Left colon (tissue), 2 donors: ENCODE measurements around the gene BCKDHB. TPM values are rescaled to one million over a fixed set of nuclear protein-coding genes. Genes with fewer than 3 reads are reported as not detected.
A peak's percentile ranks its signal among the peaks of the same experiment; 100 is the strongest.
"Not testable (repeated sequence)": the region's sequence is repeated elsewhere in the genome, so short reads cannot be mapped to it uniquely, and the experiment has no call there.

Experiments used
- ATAC-seq: fragments of 200-7000 bp; cut with Tn5 transposase; one replicate; pipeline ENCODE4 v1.9.1; 2020; ENCODE audit warnings: mild to moderate bottlenecking, moderate library complexity
- DNase-seq, 2 donors: peaks; one replicate each; pipeline ENCODE4 v3.0.0-alpha.2; 2020
- intact Hi-C, 2 donors: fragments of 100-400 bp; cut with DNase I in 1 of 2; cut with micrococcal nuclease in 1 of 2; formaldehyde crosslinking; loops; one replicate each; pipeline versions ENCODE4 v1.11.2 to v1.14.0; 2022; cut with DNase I, micrococcal nuclease
- long read RNA-seq: library from polyadenylated mRNA; unstranded; transcript quantifications from one replicate; pipeline ENCODE4 v2.0.0, GENCODE V29; 2021
- total RNA-seq, 2 donors: library from RNA; stranded (reverse); fragmentation: NEBNext Ultra II Directional; extraction: Animal tissue kit (Norgen Biotek cat#: 25700); gene quantifications; one replicate each; pipeline ENCODE4 v1.2.1, GENCODE V29; 2021
- donor health status: DM: no; HTN: no; CAD: no.
- donor health status: DM: yes; HTN: yes; CAD: no.

The BCKDHB gene
- 10 to 100 TPM; 46.8 to 48.6 TPM for total RNA-seq
- long read RNA-seq, transcript BCKDHB-201 (10 exons, 3,692 nt), result minor isoform, 13 of 81 reads
- long read RNA-seq, transcript BCKDHB-202 (11 exons, 1,514 nt), result major isoform, 51 of 81 reads
- long read RNA-seq, partial matches to known transcripts, result 6 of 81 reads
- long read RNA-seq, other reads (novel, unspliced or antisense), result 11 of 81 reads

DNA sequence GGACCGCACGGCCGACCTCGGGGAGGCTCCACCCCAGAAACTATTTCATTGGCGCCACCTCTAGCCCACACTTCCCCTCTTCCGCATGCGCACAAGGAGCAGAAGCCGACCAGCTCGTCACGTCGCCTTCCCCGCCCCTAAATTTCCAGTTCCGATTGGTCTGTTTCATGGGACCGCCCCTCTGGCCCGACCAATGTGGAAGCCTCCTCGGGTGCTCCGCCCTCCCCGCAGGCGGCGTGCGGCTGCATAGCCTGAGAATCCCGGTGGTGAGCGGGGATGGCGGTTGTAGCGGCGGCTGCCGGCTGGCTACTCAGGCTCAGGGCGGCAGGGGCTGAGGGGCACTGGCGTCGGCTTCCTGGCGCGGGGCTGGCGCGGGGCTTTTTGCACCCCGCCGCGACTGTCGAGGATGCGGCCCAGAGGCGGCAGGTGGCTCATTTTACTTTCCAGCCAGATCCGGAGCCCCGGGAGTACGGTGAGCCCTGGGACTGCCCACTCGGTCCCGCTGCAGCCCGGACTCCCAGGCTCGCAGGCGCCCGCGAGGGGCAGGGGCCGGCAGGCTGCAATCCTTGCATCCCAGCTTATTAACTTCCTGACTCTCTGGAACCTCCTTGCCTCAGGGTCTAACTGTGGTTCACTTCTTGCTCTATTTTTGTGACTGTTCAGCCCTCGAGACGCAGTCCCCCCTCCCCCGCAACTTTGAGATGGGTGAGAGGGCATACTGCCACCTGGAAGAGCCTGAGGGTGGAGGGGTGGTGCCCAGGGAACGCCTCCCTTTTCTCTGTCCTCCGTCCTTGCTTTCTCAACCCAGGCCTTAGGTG, at the start of gene BCKDHB:
TSS of gene BCKDHB (plus strand) at position 254 of the 818 bp plus-strand sequence. CDS start at position 277, 23 bp downstream.
- DNase-seq (peak; percentile 98 to 99), ATAC-seq (peak; percentile 98)
- intact Hi-C loops, result no loop called here

DNA sequence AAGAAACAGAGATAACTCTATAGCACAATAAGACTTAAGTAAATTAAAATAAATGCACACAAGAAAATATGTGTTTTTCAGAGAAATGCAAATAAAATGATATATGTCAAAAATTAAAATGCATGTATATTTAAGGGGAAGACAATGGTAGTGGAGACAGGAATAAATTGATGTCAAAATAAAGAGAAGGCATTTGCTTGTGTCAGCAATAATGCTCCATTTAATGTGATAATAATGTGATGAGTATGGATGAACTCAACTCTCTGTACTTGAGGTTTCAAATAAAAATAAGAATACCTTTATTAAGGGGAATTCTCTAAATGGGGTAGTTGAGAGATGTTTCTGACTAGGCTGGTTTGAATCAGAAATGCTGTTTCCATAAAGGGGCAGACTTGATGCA, 45.7 kb upstream of the BCKDHB start:
- ATAC-seq (no peak), DNase-seq (no peak)
- intact Hi-C loops, result no loop called here

DNA sequence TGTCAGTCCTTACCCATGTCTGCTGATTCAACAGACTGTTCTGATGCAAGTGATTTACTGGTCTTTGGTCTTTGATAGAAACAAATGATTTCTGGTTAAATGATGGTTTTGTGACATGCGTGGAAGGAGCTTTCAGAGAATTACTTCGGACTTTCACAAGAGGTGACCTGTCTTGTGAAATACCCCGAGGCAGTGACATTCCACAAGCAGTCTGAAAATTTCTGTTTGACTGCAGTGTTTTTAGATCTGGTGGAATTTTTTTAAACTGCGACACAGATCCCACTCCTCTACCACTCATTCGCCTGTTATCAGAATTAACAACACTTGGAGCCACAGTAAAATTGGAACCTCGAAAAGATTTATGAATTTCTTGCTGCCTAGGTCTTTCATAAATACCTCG, 38.3 kb upstream of the BCKDHB start:
- ATAC-seq, intact Hi-C loops, DNase-seq: not testable (repeated sequence)

DNA sequence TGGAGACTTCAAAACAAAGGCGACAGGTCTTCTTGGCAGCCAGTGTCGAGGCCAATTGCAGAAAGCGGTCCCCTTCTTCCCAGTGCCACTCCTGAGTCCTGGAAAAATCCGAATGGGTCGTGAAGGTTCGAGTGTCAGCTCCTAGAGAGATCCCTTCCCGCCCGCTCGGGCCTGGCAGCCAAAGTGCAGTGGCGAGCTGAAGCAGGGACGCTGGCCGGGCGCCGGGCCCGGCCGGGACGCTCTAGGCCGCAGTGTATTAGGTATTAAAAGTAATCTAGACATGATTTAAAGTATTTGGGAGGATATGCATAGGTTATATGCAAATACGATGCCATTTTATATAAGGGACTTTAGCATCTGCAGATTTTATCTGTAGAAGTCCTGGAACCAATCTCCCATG, 36.0 kb upstream of the BCKDHB start:
- ATAC-seq, intact Hi-C loops, DNase-seq: not testable (repeated sequence)

DNA sequence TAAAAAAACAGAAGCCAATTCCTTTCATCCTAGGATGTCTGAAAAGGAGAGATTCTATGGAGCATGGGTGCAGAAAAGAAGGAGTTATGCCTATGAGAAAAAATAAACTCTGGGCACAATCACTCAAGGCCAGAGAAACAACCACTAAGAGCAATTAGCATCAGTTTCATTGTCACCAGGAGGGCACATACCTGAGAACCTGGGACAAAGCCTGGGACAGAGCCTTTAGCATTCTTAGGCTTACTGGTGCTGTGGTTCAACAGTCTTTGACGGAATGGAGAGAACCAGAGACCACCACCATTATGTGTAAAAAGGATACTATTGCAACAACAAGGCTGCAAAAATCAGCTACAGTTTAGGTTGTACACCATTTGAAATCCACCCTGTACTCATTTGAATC, 29.4 kb upstream of the BCKDHB start:
- DNase-seq (no peak), ATAC-seq (no peak)
- intact Hi-C loops, result no loop called here

DNA sequence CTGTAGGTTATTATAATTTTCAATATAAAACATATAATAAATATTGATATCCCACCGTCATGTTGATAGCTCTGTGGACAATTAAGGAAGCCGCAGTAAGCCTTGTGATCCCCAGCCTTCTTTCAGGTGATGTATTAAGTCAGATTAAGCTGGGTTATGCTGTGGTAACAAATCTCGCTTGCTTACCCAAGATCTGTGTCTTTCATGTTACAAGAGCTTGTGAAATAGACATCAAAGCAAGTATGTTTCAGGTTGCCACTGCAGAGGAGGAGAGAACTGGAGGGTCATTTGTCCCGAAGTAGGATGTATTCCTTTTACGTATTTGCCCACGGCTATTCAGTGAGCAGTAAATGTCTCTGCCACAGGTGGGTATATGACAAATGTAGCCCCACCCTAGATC, 17.8 kb upstream of the BCKDHB start:
- DNase-seq (no peak), ATAC-seq (no peak)
- intact Hi-C loops, result no loop called here

DNA sequence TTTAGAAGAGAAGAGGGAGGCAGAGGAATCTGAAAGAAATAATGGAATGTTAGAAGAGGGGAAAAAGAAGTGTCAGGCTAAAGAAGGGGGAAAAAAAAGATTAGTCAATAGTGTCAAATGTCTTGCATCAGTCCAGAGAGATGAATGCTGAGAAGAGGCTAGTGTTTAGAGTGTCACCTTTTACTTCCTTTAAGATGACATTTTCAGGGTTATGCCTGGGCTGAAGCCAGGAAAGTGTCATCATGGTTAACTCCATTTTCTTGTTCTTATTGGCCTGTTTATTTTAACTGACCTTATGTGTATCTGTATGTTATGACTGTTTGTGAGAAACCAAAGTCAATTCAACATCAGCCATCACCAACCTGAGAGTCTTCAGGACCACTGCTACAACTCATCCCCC, 15.0 kb upstream of the BCKDHB start:
- DNase-seq, result no peak
- intact Hi-C loops, result loop anchor here in 1 of 2 donors (5.0 kb wide), 1 partner anchor 144 kb away; the partner anchor contains the start of gene ELOVL4

DNA sequence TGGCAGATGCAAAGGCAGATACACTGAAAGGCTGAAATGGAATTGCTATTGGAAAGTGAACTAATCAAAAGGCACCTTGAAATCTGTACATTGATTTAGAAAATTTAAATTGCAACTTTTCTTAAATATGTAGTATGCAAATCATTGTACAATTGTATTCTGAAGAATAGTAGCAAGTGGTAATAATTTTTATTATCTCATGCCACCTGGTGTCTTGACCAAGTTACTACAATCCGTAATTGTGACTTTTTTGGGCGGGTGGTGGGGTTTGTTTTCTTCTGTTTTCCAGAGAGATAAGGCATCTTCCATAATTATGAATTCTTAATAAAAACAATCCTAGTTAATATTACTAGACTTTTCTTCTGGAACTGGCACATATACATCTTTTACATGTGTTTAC, 12.5 kb upstream of the BCKDHB start:
- intact Hi-C loops, result loop anchor here in 1 of 2 donors (5.0 kb wide), 1 partner anchor 147 kb away; the partner anchor contains the start of gene ELOVL4
- DNase-seq, result no peak
- no peak for ATAC-seq

More for the DNA sequence above, 15.0 kb upstream of the BCKDHB start:
- no peak for ATAC-seq

DNA sequence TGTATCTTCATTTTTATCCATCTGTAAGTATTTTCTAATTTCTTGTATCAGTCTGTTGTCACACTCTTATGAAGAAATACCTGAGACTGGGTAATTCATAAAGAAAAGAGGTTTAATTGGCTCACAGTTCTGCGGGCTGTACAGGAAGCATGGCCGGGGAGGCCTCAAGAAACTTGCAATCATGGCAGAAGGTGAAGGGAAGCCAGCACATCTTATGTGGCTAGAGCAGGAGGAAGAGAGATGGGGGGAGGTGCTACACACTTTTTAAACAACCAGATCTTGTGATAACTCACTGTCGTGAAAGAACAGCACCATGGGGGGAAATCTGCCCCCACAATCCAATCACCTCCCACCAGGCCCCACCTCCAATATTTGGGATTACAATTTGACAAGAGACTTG, 10.9 kb upstream of the BCKDHB start:
- no peak for ATAC-seq
- intact Hi-C loops, result no loop called here
- no peak for DNase-seq

DNA sequence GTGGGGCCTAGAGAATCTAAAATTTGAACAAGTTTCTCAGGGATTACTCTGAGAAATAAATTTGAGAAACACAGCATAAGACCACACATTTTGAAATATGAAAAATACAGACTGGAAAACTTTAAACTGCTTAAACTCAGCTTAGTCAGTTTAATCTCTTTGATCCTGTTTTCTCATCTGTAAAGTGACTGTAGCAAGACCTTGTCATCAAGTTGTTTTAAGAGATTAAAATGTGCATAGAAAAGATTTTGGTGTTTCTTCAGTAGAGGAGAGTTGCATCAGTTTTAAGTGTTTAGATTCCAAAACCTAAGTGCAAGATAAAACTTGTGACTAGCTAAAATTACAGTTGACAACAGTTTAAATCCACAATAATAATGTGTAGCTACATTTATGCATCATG, 8.1 kb upstream of the BCKDHB start:
- intact Hi-C loops, result no loop called here
- DNase-seq (no peak), ATAC-seq (no peak)

DNA sequence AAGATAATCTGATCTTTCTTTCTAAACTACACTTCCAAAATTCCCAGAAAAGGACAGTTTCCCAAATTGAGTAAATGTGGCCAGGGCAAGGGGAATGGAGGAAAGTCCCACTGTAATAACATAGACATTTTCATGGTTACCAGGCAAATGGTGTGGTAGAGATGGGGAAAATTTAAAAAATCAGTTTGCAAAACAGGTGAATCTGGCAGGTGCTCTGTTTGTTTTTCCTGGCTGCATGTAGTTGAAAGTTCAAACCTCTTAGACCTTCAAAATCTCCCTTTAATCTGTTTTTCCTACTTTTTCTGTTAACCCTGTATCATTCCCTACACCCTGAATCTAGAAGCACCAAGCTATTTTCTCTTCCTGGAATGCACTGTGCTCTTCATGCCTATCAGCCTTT, 2.0 kb upstream of the BCKDHB start:
- no peak for DNase-seq
- no peak for ATAC-seq
- intact Hi-C loops, result no loop called here

DNA sequence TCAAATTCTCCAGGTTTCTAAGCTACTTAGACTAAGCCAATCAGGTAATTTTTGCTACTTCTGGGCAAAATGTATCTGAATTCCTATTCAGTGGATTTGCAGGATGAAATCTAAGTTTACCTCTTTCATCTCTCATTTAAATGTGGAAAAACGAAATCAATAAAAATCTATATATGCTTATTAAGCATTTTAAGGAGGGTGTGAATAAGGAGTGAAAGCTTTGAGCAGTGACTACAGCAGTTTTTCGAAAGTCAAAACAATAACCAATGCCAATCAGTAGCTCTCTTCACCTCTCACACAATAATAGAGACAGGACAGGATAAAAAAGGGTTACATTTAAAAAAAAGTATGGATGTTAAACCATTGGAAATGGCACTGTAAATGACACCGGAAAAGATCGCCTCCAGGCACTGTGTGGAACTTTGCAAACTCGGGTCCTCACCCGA, 476 bp upstream of the BCKDHB start:
- intact Hi-C loops, result no loop called here

DNA sequence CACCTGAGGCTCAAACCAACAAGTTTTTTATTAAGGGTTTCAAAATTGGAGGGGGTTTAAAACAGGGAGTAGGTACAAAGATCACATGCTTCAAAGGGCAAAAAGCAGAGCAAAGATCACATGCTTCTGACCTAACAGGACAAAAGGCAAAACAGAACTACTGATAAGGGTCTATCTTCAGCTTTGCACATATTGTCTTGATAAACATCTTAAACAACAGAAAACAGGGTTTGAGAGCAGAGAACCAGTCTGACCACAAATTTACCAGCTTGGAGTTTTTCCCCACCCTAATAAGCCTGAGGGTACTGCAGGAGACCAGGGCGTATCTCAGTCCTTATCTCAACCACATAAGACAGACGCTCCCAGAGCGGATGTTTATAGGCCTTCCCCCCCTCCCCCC, 16.1 kb downstream of the BCKDHB start:
- ATAC-seq, intact Hi-C loops, DNase-seq: not testable (repeated sequence)

More for the DNA sequence above, 476 bp upstream of the BCKDHB start:
- DNase-seq (no peak), ATAC-seq (no peak)

DNA sequence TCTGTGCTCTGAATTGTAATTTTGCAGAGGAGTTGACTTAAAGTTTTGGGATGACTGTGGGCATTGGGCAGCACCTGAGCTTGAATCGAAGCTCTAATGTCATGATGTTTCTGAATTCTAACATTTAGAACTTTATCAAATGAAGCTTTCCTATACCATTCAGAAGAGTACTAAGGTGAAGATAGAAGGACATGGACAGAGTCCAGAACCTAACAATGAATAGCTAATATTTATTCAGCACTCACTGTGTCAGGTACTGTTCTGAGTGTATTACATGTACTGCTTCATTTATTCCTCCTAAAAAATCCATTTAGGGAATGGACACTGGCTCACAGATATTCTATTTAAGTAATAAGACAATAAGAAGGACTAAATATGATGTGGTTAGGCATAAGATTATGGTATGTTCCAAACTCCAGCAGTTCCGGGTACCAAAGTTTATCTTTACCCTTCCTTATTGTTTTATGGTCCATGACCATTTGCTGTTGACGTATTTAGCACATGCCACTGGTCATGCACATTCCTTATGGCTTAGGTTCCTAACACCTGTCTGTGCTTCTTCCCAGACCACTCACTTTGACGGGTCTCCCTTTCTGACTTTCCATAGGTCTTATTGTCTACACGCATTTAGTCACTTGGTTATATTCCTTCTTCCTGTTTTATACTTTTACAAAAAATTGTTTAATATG, 20.3 kb downstream of the BCKDHB start:
- intact Hi-C loops, result no loop called here
- DNase-seq, result peak in 1 of 2 donors; percentile 33
- ATAC-seq, result peak; percentile 100

DNA sequence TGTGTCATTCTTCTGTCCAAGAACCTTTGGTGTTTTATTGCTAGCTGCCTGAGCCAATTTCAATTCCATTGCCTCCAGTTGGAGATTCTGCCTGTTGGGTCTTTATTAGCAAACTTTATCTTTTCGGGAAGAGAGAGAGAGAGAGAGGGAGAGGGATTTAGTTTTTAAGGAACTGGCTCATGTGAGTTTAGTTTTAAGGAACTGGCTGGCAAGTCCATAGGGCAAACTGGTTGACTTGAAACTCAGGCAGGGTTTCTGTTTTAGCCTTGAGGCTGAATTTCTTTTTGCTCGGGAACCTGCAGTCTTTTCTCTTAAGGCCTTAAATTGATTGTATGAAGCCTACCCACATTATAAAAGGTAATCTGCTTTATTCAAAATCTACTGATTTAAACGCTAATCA, 23.0 kb downstream of the BCKDHB start:
- DNase-seq (no peak), ATAC-seq (no peak)
- intact Hi-C loops, result no loop called here

DNA sequence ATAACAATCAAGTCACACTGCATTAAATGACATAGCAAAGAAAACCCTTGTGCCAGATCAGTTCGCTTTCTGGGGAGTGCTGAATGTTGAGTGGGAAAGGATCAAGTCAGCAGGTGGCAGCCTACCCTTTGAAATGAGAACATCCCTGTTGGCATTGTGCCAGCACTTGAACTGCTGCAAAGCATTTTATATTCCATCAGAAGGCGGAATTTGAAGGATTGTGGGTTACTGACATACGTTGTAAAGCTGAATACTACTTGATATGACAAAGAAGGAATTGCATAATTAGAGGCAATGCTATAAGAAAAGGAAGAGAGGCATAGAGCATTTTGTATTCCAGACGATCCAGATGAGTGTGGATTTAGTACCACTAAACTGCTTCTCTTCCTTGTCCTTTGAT, 26.5 kb downstream of the BCKDHB start:
- DNase-seq (peak; percentile 73 to 87), ATAC-seq (peak; percentile 92)
- intact Hi-C loops, result loop anchor here in 1 of 2 donors (10.0 kb wide), 1 partner anchor 1622 kb away; the partner anchor contains the start of gene TENT5A

DNA sequence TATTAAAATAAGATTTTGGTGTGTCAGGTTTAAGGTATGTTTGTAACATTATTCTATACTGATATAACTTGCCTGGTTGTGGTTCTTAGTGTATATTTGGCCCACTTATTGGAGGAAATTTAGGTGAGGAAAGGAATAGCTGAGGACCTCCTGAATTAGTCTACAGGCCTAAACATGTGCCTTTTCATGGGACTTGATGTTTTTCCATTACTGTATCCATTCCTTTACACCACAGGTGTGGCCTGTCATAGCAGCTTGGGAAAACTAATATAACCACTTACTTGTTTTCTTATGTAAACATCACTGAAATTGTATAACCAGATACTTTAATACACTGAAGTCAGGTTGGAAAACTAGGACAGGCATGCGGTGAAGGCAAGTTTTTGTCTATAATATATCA, 27.6 kb downstream of the BCKDHB start:
- ATAC-seq (peak; percentile 60), DNase-seq (no peak)
- intact Hi-C loops, result loop anchor here in 1 of 2 donors (10.0 kb wide), 1 partner anchor 1621 kb away; the partner anchor contains the start of gene TENT5A

DNA sequence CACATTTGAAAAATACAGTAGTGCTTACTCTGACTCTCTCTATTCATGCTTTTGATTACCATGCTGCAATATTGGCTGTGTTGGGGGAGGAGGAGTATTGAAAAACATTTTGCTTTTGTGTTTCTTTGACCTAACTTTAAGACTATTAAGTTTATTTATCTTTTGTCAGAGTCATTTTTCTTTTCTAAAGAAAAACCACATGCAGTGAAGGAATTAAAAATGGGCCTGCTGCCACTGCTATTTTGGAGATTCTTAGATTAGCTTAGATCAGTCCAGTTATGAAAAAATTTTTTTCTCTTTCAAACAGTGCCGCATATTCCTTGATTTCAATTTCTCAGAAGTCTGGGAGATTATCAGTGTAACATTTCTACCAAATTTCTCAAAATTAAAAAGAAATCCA, 36.1 kb downstream of the BCKDHB start:
- ATAC-seq (no peak), DNase-seq (no peak)
- intact Hi-C loops, result no loop called here

DNA sequence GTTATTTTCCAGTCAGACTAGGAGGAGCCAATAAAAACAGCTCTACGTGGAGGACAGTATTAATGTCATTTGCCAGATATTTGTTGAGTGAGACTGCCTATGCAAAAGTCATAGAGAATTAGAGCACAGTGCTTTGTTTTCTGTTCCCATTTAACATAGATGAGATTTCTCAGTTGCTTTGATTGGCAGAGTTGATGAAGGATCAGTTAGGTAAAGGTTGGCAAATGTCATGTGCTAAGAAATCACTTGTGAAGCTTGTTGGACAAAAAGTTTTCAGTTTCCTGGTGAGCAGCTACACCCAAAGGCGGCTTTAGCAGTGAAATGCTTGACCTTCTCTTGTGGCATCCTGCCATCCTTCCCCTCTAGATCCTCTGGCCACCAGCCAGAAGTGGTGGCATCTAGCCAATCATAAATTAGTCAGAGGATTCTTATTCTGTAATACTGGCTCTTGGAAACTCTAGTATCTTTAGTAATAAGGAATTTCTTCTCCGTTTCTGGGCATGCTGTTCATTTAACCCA, 37.0 kb downstream of the BCKDHB start:
- intact Hi-C loops, result no loop called here
- ATAC-seq, result peak; percentile 80
- DNase-seq, result peak; percentile 45 to 69
